HCT116 (cell line): ENCODE results near the gene NTN4. TPM values are rescaled to one million over a fixed set of nuclear protein-coding genes. Genes with fewer than 3 reads are reported as not detected.

Source experiments
- ATAC-seq: fragments of 200-7000 bp; cut with Tn5 transposase; 2 replicates; pipeline ENCODE4 v1.9.1; 2020; ENCODE audit warnings: mild to moderate bottlenecking, moderate library complexity
- BruUV-seq: library from RNA; stranded (reverse); fragments of 400-500 nt; replicated peaks from 2 replicates; lab custom pipeline; 2021; lab: Mats Ljungman, UMichigan
- CTCF ChIA-PET: fragments of 300-600 bp; sonication (Branson Sonifier 250); formaldehyde crosslinking; loops from one replicate; lab custom pipeline; 2021; ENCODE audit warnings: antibody characterized with exemption; lab: Charles Lee
- POLR2A ChIA-PET: fragments of 300-600, 350-600 bp; sonication (Branson Sonifier 250); formaldehyde crosslinking; loops from one replicate; lab custom pipeline; 2021; ENCODE audit warnings: antibody characterized with exemption; lab: Charles Lee
- RAD21 ChIA-PET, 2 experiments: fragments of 300-600 bp; sonication (Branson Sonifier 250); formaldehyde crosslinking; loops; one replicate each; lab custom pipeline; 2023; ENCODE audit warnings: low total read pairs in 2 of 2; ENCODE audit not compliant: uncharacterized antibody in 2 of 2, unreplicated experiment in 2 of 2, low non-redundant PET in 1 of 2; lab: Charles Lee
- DNase-seq: peaks from one replicate; pipeline ENCODE4 v3.0.0-alpha.2; 2010; ENCODE audit warnings: low read depth, low spot score
- H2AFZ ChIP-seq: fragments of 200-600 bp; shearing (Covaris generic), sonication (generic); 2 replicates; pipeline ENCODE4 v1.6.1; 2017; ENCODE audit warnings: low read depth, mixed run types, mixed read lengths, antibody characterized with exemption, low read length; ENCODE audit not compliant: poor library complexity, severe bottlenecking
- H3K27ac ChIP-seq: 2 replicates; pipeline ENCODE4 v1.5.1; 2012; ENCODE audit warnings: low read depth, low read length
- H3K27me3 ChIP-seq: fragments of 200-600 bp; sonication (generic); 2 replicates; pipeline ENCODE4 v1.6.1; 2016; ENCODE audit warnings: mixed run types, low read length, mixed read lengths; ENCODE audit not compliant: insufficient read depth
- H3K36me3 ChIP-seq, 2 experiments: fragments of 200-500 bp in 1 of 2; fragments of 200-600 bp in 1 of 2; sonication (Bioruptor generic) in 1 of 2; sonication (generic) in 1 of 2; 2 replicates each; pipeline versions ENCODE4 v1.5.1 to v1.6.1; 2014 to 2016; ENCODE audit warnings: low read length in 2 of 2, inconsistent platforms in 1 of 2, mixed read lengths in 1 of 2, mixed run types in 1 of 2; ENCODE audit not compliant: insufficient read depth in 2 of 2, control insufficient read depth in 1 of 2
- H3K4me1 ChIP-seq, 2 experiments: fragments of 200-600 bp in 1 of 2; sonication (generic) in 1 of 2; 2 replicates each; pipeline versions ENCODE4 v1.5.1 to v1.6.1; 2012 to 2017; ENCODE audit warnings: low read length in 2 of 2, inconsistent platforms in 1 of 2, mild to moderate bottlenecking in 1 of 2, mixed read lengths in 1 of 2, mixed run types in 1 of 2, moderate library complexity in 1 of 2; ENCODE audit not compliant: insufficient read depth in 2 of 2, control insufficient read depth in 1 of 2
- H3K4me2 ChIP-seq: fragments of 200-600 bp; sonication (generic); 2 replicates; pipeline ENCODE4 v1.6.1; 2017; ENCODE audit warnings: mixed run types, low read length, mixed read lengths
- H3K4me3 ChIP-seq, 2 experiments: fragments of 200-600 bp in 1 of 2; sonication (generic) in 1 of 2; replicated peaks in 1 of 2; 2 replicates each; pipeline ENCODE4 v1.5.1; 2011 to 2016; ENCODE audit warnings: low read length in 2 of 2, control low read depth in 1 of 2, low read depth in 1 of 2, mild to moderate bottlenecking in 1 of 2, mixed read lengths in 1 of 2, mixed run types in 1 of 2
- H3K79me2 ChIP-seq: fragments of 200-600 bp; sonication (generic); 2 replicates; pipeline ENCODE4 v1.6.1; 2017; ENCODE audit warnings: mild to moderate bottlenecking, mixed run types, low read length, moderate library complexity, mixed read lengths; ENCODE audit not compliant: insufficient read depth
- H3K9ac ChIP-seq: fragments of 200-600 bp; sonication (generic); 2 replicates; pipeline ENCODE4 v1.6.1; 2016; ENCODE audit warnings: low read length, mixed read lengths
- H3K9me2 ChIP-seq: fragments of 200-600 bp; sonication (generic), shearing (Covaris generic); 2 replicates; pipeline ENCODE4 v1.6.1; 2017; ENCODE audit warnings: mixed run types, mild to moderate bottlenecking, moderate library complexity; ENCODE audit not compliant: insufficient read depth
- H3K9me3 ChIP-seq, 2 experiments: fragments of 200-500 bp in 1 of 2; fragments of 200-600 bp in 1 of 2; sonication (Bioruptor generic) in 1 of 2; sonication (generic) in 1 of 2; 2 replicates each; pipeline ENCODE4 v1.6.1; 2014 to 2017; ENCODE audit warnings: low read length in 2 of 2, mixed read lengths in 2 of 2, inconsistent platforms in 1 of 2, low read depth in 1 of 2, mild to moderate bottlenecking in 1 of 2, mixed run types in 1 of 2, moderate library complexity in 1 of 2; ENCODE audit not compliant: control insufficient read depth in 1 of 2, insufficient read depth in 1 of 2
- H4K20me1 ChIP-seq: fragments of 200-600 bp; sonication (generic), shearing (Covaris generic); 2 replicates; pipeline ENCODE4 v1.6.1; 2017; ENCODE audit warnings: mixed run types, mild to moderate bottlenecking, moderate library complexity; ENCODE audit not compliant: insufficient read depth
- CBX3 ChIP-seq: IDR thresholded peaks from 2 replicates; pipeline ENCODE4 v1.6.1; 2012; ENCODE audit warnings: low read depth
- CEBPB ChIP-seq: IDR thresholded peaks from 2 replicates; pipeline ENCODE4 v1.6.1; 2012; ENCODE audit warnings: low read depth
- CTCF ChIP-seq, 3 experiments: fragments of 200-600 bp in 1 of 3; sonication (generic) in 1 of 3; IDR thresholded peaks in 2 of 3; conservative IDR thresholded peaks in 1 of 3; 2 replicates each; pipeline ENCODE4 v1.5.1; 2012 to 2017; ENCODE audit warnings: low read depth in 2 of 3, low read length in 2 of 3, antibody characterized with exemption in 1 of 3, borderline replicate concordance in 1 of 3, control low read depth in 1 of 3, mild to moderate bottlenecking in 1 of 3, mixed read lengths in 1 of 3, mixed run types in 1 of 3, moderate library complexity in 1 of 3; ENCODE audit not compliant: insufficient read depth in 1 of 3
- EGR1 ChIP-seq: IDR thresholded peaks from 2 replicates; pipeline ENCODE4 v1.6.1; 2012; ENCODE audit warnings: low read depth
- EZH2 ChIP-seq: fragments of 200-600 bp; sonication (generic); IDR thresholded peaks from 2 replicates; pipeline ENCODE4 v1.6.1; 2017; ENCODE audit warnings: antibody characterized with exemption, mixed run types
- EZH2phosphoT487 ChIP-seq: fragments of 200-600 bp; IDR thresholded peaks from 2 replicates; pipeline ENCODE4 v1.6.1; 2018; ENCODE audit warnings: antibody characterized with exemption, borderline replicate concordance
- JUND ChIP-seq: IDR thresholded peaks from 2 replicates; pipeline ENCODE4 v1.6.1; 2012
- MAX ChIP-seq: IDR thresholded peaks from 2 replicates; pipeline ENCODE4 v1.6.1; 2012
- POLR2AphosphoS5 ChIP-seq: IDR thresholded peaks from 2 replicates; pipeline ENCODE4 v1.6.1; 2011; ENCODE audit warnings: mild to moderate bottlenecking, low read depth, low read length, moderate library complexity
- RAD21 ChIP-seq: IDR thresholded peaks from 2 replicates; pipeline ENCODE4 v1.6.1; 2012; ENCODE audit warnings: low read depth, mild to moderate bottlenecking
- SIN3A ChIP-seq: IDR thresholded peaks from 2 replicates; pipeline ENCODE4 v1.6.1; 2012; ENCODE audit warnings: low read depth
- SP1 ChIP-seq: IDR thresholded peaks from 2 replicates; pipeline ENCODE4 v1.6.1; 2012; ENCODE audit warnings: low read depth
- ZFX ChIP-seq: fragments of 450-650 bp; IDR thresholded peaks from 2 replicates; pipeline ENCODE4 v1.6.1; 2017
- ZNF274 ChIP-seq: fragments of 200-500 bp; sonication (Bioruptor generic); IDR thresholded peaks from 2 replicates; pipeline ENCODE4 v1.6.1; 2014; ENCODE audit warnings: mild to moderate bottlenecking, low read depth, low read length, inconsistent platforms
- intact Hi-C: fragments of 100-400 bp; cut with micrococcal nuclease; formaldehyde crosslinking; loops from 2 replicates; pipeline ENCODE4 v1.10.0; 2022
- total RNA-seq: library from RNA; stranded (reverse); gene quantifications from one replicate; pipeline ENCODE4 v1.2.1, GENCODE V29; 2021; ENCODE audit not compliant: unreplicated experiment

The NTN4 gene
- total RNA-seq, 1 experiment from 2014 or later = 4.3 TPM

GRCh38 chr12:95740751-95741150, 49.8 kb downstream of the NTN4 start:
- H3K79me2 ChIP-seq = no peaks in the 10 kb centered on the region
- ATAC-seq = no peak
- TF ChIP-seq EZH2phosphoT487 (no peak), POLR2AphosphoS5 (no peak), EZH2 (no peak)
- TF ChIP-seq, all 23 proteins: peak for 0
- Histone ChIP-seq H3K4me1 (no peaks in the 10 kb centered on the region), H3K27me3 (no peaks in the 10 kb centered on the region), H3K27ac (no peak overlapping the region), H3K9me3 (no peaks in the 10 kb centered on the region), H3K4me2 (no peak overlapping the region), H3K9me2 (no peaks in the 10 kb centered on the region), H3K36me3 (no peaks in the 10 kb centered on the region), H3K4me3 (no peak overlapping the region), H3K9ac (no peak overlapping the region), H2AFZ (no peak overlapping the region), H4K20me1 (no peaks in the 10 kb centered on the region)
- CTCF ChIA-PET = no interaction called here
- POLR2A ChIA-PET = no interaction called here
- intact Hi-C loops = no loop called here
- RAD21 ChIA-PET = no interaction called here
- no peak for DNase-seq
- no TSS peak for BruUV-seq

- RAD21 ChIA-PET = no interaction called here
- no peak for DNase-seq
- Histone ChIP-seq H3K27me3 (no peaks in the 10 kb centered on the region), H3K4me1 (no peaks in the 10 kb centered on the region)
- CTCF ChIA-PET = no interaction called here
- TF ChIP-seq CTCF (IDR thresholded peaks at IDR 0.05 in 2 of 3, conservative IDR thresholded peaks at IDR 0.05 in 1 of 3; ENCODE audit: borderline replicate concordance in 1 of 3, insufficient read depth in 1 of 3, low read depth in 2 of 3, low read length in 2 of 3) (no peak), ZNF274 (no peak), CEBPB (no peak), MAX (no peak), ZFX (no peak), JUND (no peak), EGR1 (no peak), CBX3 (no peak), SP1 (no peak), RAD21 (no peak), SIN3A (no peak)
- TF ChIP-seq, all 23 proteins: peak for 0
- ATAC-seq = no peak
- no peaks in the 10 kb centered on the region for H3K9me3 ChIP-seq
- no TSS peak for BruUV-seq
- no peaks in the 10 kb centered on the region for H3K36me3 ChIP-seq
- no peak overlapping the region for H3K9ac ChIP-seq
- POLR2A ChIA-PET = no interaction called here
- no peak overlapping the region for H3K27ac ChIP-seq
- no peak overlapping the region for H3K4me3 ChIP-seq
- no peaks in the 10 kb centered on the region for H3K9me2 ChIP-seq
- H2AFZ ChIP-seq = no peak overlapping the region
- intact Hi-C loops = no loop called here
- no peaks in the 10 kb centered on the region for H3K79me2 ChIP-seq
- no peak overlapping the region for H3K4me2 ChIP-seq
- no peaks in the 10 kb centered on the region for H4K20me1 ChIP-seq
These were observed 50.8 kb downstream of the NTN4 start for GRCh38 chr12:95739561-95740313.
